Transverse colon (tissue), 4 donors: ENCODE results near the gene KRTAP27-1. TPM values are rescaled to one million over a fixed set of nuclear protein-coding genes. Genes with fewer than 3 reads are reported as not detected.

Experiments used
- DNase-seq: peaks from one replicate; pipeline ENCODE4 v3.0.0-alpha.2; 2019
- H3K27ac ChIP-seq, 4 donors: fragments of 200-600 bp; sonication (generic); 2 replicates each; pipeline ENCODE4 v1.5.1; 2016 to 2018; ENCODE audit warnings: inconsistent platforms in 4 of 4
- H3K27me3 ChIP-seq: fragments of 200-600 bp; sonication (generic); 2 replicates; pipeline ENCODE4 v1.5.1; 2017; ENCODE audit warnings: inconsistent platforms
- H3K36me3 ChIP-seq, 4 donors: fragments of 200-600 bp; sonication (generic); 2 replicates each; pipeline ENCODE4 v1.5.1; 2017 to 2019; ENCODE audit warnings: inconsistent platforms in 4 of 4
- H3K4me1 ChIP-seq, 4 donors: fragments of 200-600 bp; sonication (generic); 2 replicates each; pipeline ENCODE4 v1.5.1; 2017 to 2020; ENCODE audit warnings: inconsistent platforms in 4 of 4
- H3K4me3 ChIP-seq, 4 donors: fragments of 200-600 bp; sonication (generic); 1 replicate in 1 of 4; 2 replicates in 3 of 4; pipeline versions ENCODE4 v1.5.1 to v1.6.1; 2017 to 2019; ENCODE audit warnings: inconsistent platforms in 4 of 4
- H3K9me3 ChIP-seq, 2 donors: fragments of 200-600 bp; sonication (generic); 2 replicates each; pipeline ENCODE4 v1.5.1; 2017 to 2019; ENCODE audit warnings: inconsistent platforms in 2 of 2
- CTCF ChIP-seq, 5 experiments: fragments of 200-600 bp in 3 of 5; fragments of 450-650 bp in 2 of 5; sonication (generic) in 3 of 5; IDR thresholded peaks; 1 replicate in 2 of 5; 2 replicates in 3 of 5; pipeline ENCODE4 v1.5.1; 2016 to 2017; ENCODE audit warnings: antibody characterized with exemption in 5 of 5, inconsistent platforms in 3 of 5, mild to moderate bottlenecking in 2 of 5, moderate library complexity in 1 of 5
- EP300 ChIP-seq: sonication (generic); formaldehyde crosslinking; IDR thresholded peaks from one replicate; pipeline ENCODE4 v1.6.1; 2017; ENCODE audit warnings: antibody characterized with exemption, low read depth
- POLR2A ChIP-seq: fragments of 450-650 bp; IDR thresholded peaks from one replicate; pipeline ENCODE4 v1.6.1; 2016; ENCODE audit warnings: antibody characterized with exemption, mild to moderate bottlenecking, moderate library complexity
- POLR2AphosphoS5 ChIP-seq, 3 donors: sonication (generic); formaldehyde crosslinking; IDR thresholded peaks; one replicate each; pipeline ENCODE4 v1.6.1; 2016; ENCODE audit warnings: antibody characterized with exemption in 3 of 3
- WGBS, 2 donors: methylation state at CpG; one replicate each; pipeline ENCODE4 v1.1.5; 2018; ENCODE audit warnings: low coverage in 1 of 2; 5-methylcytosine and 5-hydroxymethylcytosine counted together
- in situ Hi-C, 4 donors: fragments of 200-750 bp; cut with MboI; loops; one replicate each; pipeline versions ENCODE4 v1.15.0 to v1.15.1; 2017; ENCODE audit warnings: low sequenced_read_pairs in 3 of 4, low pct_ligation_motif_present in 1 of 4, low pct_unique_long_range_greater_than_20kb in 1 of 4
- intact Hi-C: fragments of 100-400 bp; cut with DNase I; formaldehyde crosslinking; loops from one replicate; pipeline ENCODE4 v1.15.1; 2023; ENCODE audit warnings: low total_unique reads
- total RNA-seq, 4 donors: library from RNA; depleted of rRNA; stranded (reverse); fragments of >200 nt; gene quantifications; one replicate each; pipeline ENCODE4 v1.1.0, GENCODE V29; 2016

The KRTAP27-1 gene
- total RNA-seq, 4 donors from 2014 or later, result not detected

DNA sequence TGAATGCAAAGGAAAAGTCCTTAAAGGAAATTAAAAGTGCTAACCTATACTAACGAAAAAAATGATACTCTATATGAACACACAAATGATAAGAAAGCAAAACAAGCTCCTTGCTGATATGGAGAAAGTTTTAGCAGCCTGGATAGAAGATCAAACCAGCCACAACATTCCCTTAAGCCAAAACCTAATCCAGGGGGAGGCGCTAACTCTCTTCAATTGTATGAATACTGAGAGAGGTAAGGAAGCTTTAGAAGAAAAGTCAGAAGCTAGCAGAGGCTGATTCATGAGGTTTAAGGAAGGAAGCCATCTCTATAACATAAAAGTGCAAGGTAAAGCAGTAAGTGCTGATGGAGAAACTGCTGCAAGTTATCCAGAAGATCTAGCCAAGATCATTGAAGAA, 7.5 kb upstream of the KRTAP27-1 start:
- DNase-seq, result no peak
- H3K4me1 ChIP-seq, result no peaks in the 10 kb centered on the region
- in situ Hi-C loops, result loop anchor here in 2 of 4 donors (25.0 kb wide), 2 partner anchors 108 to 742 kb away; no protein-coding TSS in a partner anchor
- H3K9me3 ChIP-seq, result no peaks in the 10 kb centered on the region
- intact Hi-C loops, result no loop called here
- no peak overlapping the region for H3K4me3 ChIP-seq
- no peak overlapping the region for H3K27ac ChIP-seq
- no peak for TF ChIP-seq CTCF (IDR thresholded peaks at IDR 0.05)
- no peak for TF ChIP-seq EP300
- TF ChIP-seq POLR2AphosphoS5 (IDR thresholded peaks at IDR 0.05), result no peak
- TF ChIP-seq POLR2A, result no peak
- no peaks in the 10 kb centered on the region for H3K36me3 ChIP-seq
- 62 to 73% methylated on average over 2 of the region's 2 CpGs for WGBS, 2 donors
- H3K27me3 ChIP-seq, result no peaks in the 10 kb centered on the region

DNA sequence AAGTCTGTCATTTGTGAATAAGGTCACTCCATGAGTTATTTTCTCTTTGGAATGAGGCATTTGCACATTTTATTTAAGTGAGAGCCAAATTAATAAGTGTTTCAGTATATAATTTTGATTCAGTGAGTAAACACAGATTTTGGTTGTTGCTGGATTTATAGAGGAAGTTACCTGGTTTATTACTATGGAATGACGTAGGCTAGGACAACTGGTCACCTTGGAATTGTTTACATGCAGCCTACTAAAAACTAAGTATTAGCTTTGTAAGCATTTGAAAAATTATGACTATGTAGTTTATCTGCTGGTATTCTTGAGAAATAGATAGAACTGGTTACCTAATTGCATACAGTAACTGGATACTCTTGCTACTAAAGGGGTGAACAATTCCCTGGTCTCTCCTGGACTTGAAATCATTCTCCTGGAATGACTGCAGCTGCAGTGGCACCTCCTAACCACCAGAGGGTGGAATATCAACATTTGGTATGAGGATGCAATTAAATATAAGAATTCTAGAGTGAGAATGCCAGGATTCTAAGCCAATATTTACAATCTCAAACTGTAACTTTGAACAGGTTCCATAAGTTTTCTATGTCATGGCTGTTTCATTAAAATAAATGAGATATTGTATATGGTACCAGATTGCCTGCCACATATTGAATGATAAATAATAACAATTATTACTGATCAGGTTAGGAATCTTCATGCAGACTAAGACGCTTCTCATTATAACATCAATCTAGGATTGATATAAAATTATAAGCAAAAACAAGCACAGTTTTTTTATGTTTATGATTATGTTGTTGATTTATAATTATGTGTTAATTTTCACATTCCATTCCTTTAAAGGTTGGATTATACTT, 3.5 kb upstream of the KRTAP27-1 start:
- H3K9me3 ChIP-seq, result no peaks in the 10 kb centered on the region
- DNase-seq, result peak; percentile 41
- no peaks in the 10 kb centered on the region for H3K27me3 ChIP-seq
- intact Hi-C loops, result no loop called here
- TF ChIP-seq EP300 (no peak), CTCF (IDR thresholded peaks at IDR 0.05) (peak; percentile 71 to 88 (median 74)), POLR2A (no peak), POLR2AphosphoS5 (IDR thresholded peaks at IDR 0.05) (no peak)
- H3K4me1 ChIP-seq, result no peaks in the 10 kb centered on the region
- no peak overlapping the region for H3K27ac ChIP-seq
- no peaks in the 10 kb centered on the region for H3K36me3 ChIP-seq
- no peak overlapping the region for H3K4me3 ChIP-seq
- in situ Hi-C loops, result loop anchor here in 2 of 4 donors (25.0 kb wide), 2 partner anchors 104 to 746 kb away; no protein-coding TSS in a partner anchor
- WGBS, 2 donors, result 67 to 75% methylated on average over 2 of the region's 2 CpGs

- Histone ChIP-seq H3K4me1 (no peaks in the 10 kb centered on the region), H3K9me3 (no peaks in the 10 kb centered on the region), H3K36me3 (no peaks in the 10 kb centered on the region), H3K4me3 (no peak overlapping the region), H3K27me3 (no peaks in the 10 kb centered on the region), H3K27ac (no peak overlapping the region)
- in situ Hi-C loops, result loop anchor here in 2 of 4 donors (25.0 kb wide), 2 partner anchors 101 to 749 kb away; no protein-coding TSS in a partner anchor
- DNase-seq, result no peak
- WGBS, 2 donors, result 65 to 71% methylated on average over 4 of the region's 4 CpGs
- intact Hi-C loops, result no loop called here
- no peak for TF ChIP-seq POLR2A
- TF ChIP-seq POLR2AphosphoS5 (IDR thresholded peaks at IDR 0.05), result no peak
- no peak for TF ChIP-seq CTCF (IDR thresholded peaks at IDR 0.05)
- no peak for TF ChIP-seq EP300
Observed at GRCh38 chr21:30338717-30339116, 1.2 kb upstream of the KRTAP27-1 start.

DNA sequence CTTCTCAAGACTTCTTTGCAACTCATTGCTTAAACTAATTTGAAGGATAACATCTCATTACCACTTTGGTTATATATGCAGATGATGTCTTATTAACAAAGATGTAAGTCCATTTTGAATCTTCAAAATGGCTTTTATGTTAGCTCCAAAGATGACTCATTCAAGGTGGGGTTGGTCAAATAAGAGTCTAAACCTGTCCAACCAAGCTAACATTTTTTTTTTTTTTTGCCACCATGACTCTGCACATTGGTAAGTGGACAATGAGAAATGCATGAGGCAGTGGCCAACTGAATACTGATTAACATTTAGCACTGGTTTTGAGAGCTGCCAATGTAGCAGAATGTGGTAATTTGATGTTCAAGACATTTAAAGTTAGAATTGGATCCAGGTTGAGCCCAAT, 278 bp upstream of the KRTAP27-1 start:
- no peak for TF ChIP-seq CTCF (IDR thresholded peaks at IDR 0.05)
- TF ChIP-seq POLR2AphosphoS5 (IDR thresholded peaks at IDR 0.05), result no peak
- TF ChIP-seq EP300, result no peak
- TF ChIP-seq POLR2A, result no peak
- no peak overlapping the region for H3K4me3 ChIP-seq
- no peaks in the 10 kb centered on the region for H3K36me3 ChIP-seq
- intact Hi-C loops (no loop called here), in situ Hi-C loops (loop anchor here in 2 of 4 donors (25.0 kb wide), 2 partner anchors 100 to 750 kb away; no protein-coding TSS in a partner anchor)
- H3K9me3 ChIP-seq, result no peaks in the 10 kb centered on the region
- H3K27me3 ChIP-seq, result no peaks in the 10 kb centered on the region
- no peak overlapping the region for H3K27ac ChIP-seq
- no peaks in the 10 kb centered on the region for H3K4me1 ChIP-seq
- DNase-seq, result no peak
